Mucosa of stomach (tissue), 1 donor: ENCODE data around the gene ABCA4.

Experiments
- H3K27me3 ChIP-seq: one replicate; pipeline ENCODE4 v1.7.0; 2013; ENCODE audit warnings: mild to moderate bottlenecking, low read length; ENCODE audit not compliant: control insufficient read depth, insufficient read depth
- H3K36me3 ChIP-seq: one replicate; pipeline ENCODE4 v1.7.0; 2013; ENCODE audit warnings: low read length; ENCODE audit not compliant: control insufficient read depth, insufficient read depth
- H3K4me1 ChIP-seq: one replicate; pipeline ENCODE4 v1.7.0; 2013; ENCODE audit warnings: mild to moderate bottlenecking, low read length; ENCODE audit not compliant: control insufficient read depth, insufficient read depth
- H3K4me3 ChIP-seq: one replicate; pipeline ENCODE4 v1.7.0; 2013; ENCODE audit warnings: low read length
- H3K9ac ChIP-seq: one replicate; pipeline ENCODE4 v1.7.0; 2013; ENCODE audit warnings: mild to moderate bottlenecking, low read length, moderate library complexity
- H3K9me3 ChIP-seq: one replicate; pipeline ENCODE4 v1.7.0; 2013; ENCODE audit warnings: mild to moderate bottlenecking, low read length, moderate library complexity; ENCODE audit not compliant: control insufficient read depth
- donor health status: Pancreatic carcinoma.

ABCA4 gene

GRCh38 chr1:94050254-94050653, 70.7 kb downstream of the ABCA4 start:
- no peaks in the 10 kb centered on the region for H3K9me3 ChIP-seq
- H3K36me3 ChIP-seq: no peaks in the 10 kb centered on the region
- no peaks in the 10 kb centered on the region for H3K27me3 ChIP-seq
- H3K4me3 ChIP-seq: no peak overlapping the region
- peaks cover 11% of the 10 kb centered on the region for H3K4me1 ChIP-seq
- no peak overlapping the region for H3K9ac ChIP-seq

GRCh38 chr1:94049791-94050190, 71.2 kb downstream of the ABCA4 start:
- Histone ChIP-seq H3K9ac (no peak overlapping the region), H3K4me3 (no peak overlapping the region), H3K4me1 (peaks cover 16% of the 10 kb centered on the region), H3K36me3 (no peaks in the 10 kb centered on the region), H3K27me3 (no peaks in the 10 kb centered on the region), H3K9me3 (no peaks in the 10 kb centered on the region)

GRCh38 chr1:94048413-94049164, 72.4 kb downstream of the ABCA4 start:
- no peaks in the 10 kb centered on the region for H3K9me3 ChIP-seq
- H3K4me1 ChIP-seq: peaks cover 19% of the 10 kb centered on the region
- H3K36me3 ChIP-seq: no peaks in the 10 kb centered on the region
- no peaks in the 10 kb centered on the region for H3K27me3 ChIP-seq
- no peak overlapping the region for H3K9ac ChIP-seq
- H3K4me3 ChIP-seq: no peak overlapping the region

- Histone ChIP-seq H3K27me3 (no peaks in the 10 kb centered on the region), H3K9me3 (no peaks in the 10 kb centered on the region), H3K9ac (no peak overlapping the region), H3K4me3 (no peak overlapping the region), H3K4me1 (peaks cover 19% of the 10 kb centered on the region), H3K36me3 (no peaks in the 10 kb centered on the region)
Measured at GRCh38 chr1:94047949-94048348, 73.0 kb downstream of the ABCA4 start.

- Histone ChIP-seq H3K9me3 (no peaks in the 10 kb centered on the region), H3K36me3 (no peaks in the 10 kb centered on the region), H3K4me1 (peaks cover 14% of the 10 kb centered on the region), H3K4me3 (no peak overlapping the region), H3K27me3 (no peaks in the 10 kb centered on the region), H3K9ac (no peak overlapping the region)
Measured at GRCh38 chr1:94045465-94046056, 75.4 kb downstream of the ABCA4 start.

- Histone ChIP-seq H3K9me3 (no peaks in the 10 kb centered on the region), H3K4me1 (peaks cover 14% of the 10 kb centered on the region), H3K9ac (no peak overlapping the region), H3K4me3 (no peak overlapping the region), H3K36me3 (no peaks in the 10 kb centered on the region), H3K27me3 (no peaks in the 10 kb centered on the region)
Measured at GRCh38 chr1:94044891-94045290, 76.1 kb downstream of the ABCA4 start.

GRCh38 chr1:94044290-94044790, 76.6 kb downstream of the ABCA4 start:
- Histone ChIP-seq H3K4me1 (peaks cover 14% of the 10 kb centered on the region), H3K9ac (no peak overlapping the region), H3K27me3 (no peaks in the 10 kb centered on the region), H3K36me3 (no peaks in the 10 kb centered on the region), H3K9me3 (no peaks in the 10 kb centered on the region), H3K4me3 (no peak overlapping the region)

GRCh38 chr1:94043738-94044289, 77.1 kb downstream of the ABCA4 start:
- peaks cover 14% of the 10 kb centered on the region for H3K4me1 ChIP-seq
- no peak overlapping the region for H3K9ac ChIP-seq
- H3K27me3 ChIP-seq: no peaks in the 10 kb centered on the region
- H3K4me3 ChIP-seq: no peak overlapping the region
- H3K36me3 ChIP-seq: no peaks in the 10 kb centered on the region
- H3K9me3 ChIP-seq: no peaks in the 10 kb centered on the region

GRCh38 chr1:94042388-94042787, 78.6 kb downstream of the ABCA4 start:
- no peaks in the 10 kb centered on the region for H3K36me3 ChIP-seq

GRCh38 chr1:94039871-94040569, 80.9 kb downstream of the ABCA4 start:
- Histone ChIP-seq H3K4me1 (peaks cover 5% of the 10 kb centered on the region), H3K9ac (no peak overlapping the region), H3K9me3 (no peaks in the 10 kb centered on the region), H3K36me3 (no peaks in the 10 kb centered on the region), H3K4me3 (no peak overlapping the region), H3K27me3 (peaks cover 8% of the 10 kb centered on the region)

More at GRCh38 chr1:94042388-94042787, 78.6 kb downstream of the ABCA4 start:
- H3K4me1 ChIP-seq: peaks cover 14% of the 10 kb centered on the region
- H3K9ac ChIP-seq: no peak overlapping the region
- H3K9me3 ChIP-seq: no peaks in the 10 kb centered on the region
- H3K4me3 ChIP-seq: no peak overlapping the region
- H3K27me3 ChIP-seq: peaks cover 5% of the 10 kb centered on the region

GRCh38 chr1:94039514-94039870, 81.5 kb downstream of the ABCA4 start:
- no peak overlapping the region for H3K9ac ChIP-seq
- H3K4me3 ChIP-seq: no peak overlapping the region
- peaks cover 8% of the 10 kb centered on the region for H3K27me3 ChIP-seq
- no peaks in the 10 kb centered on the region for H3K9me3 ChIP-seq
- H3K36me3 ChIP-seq: no peaks in the 10 kb centered on the region
- H3K4me1 ChIP-seq: peaks cover under 1% of the 10 kb centered on the region

GRCh38 chr1:94038511-94038910, 82.4 kb downstream of the ABCA4 start:
- Histone ChIP-seq H3K36me3 (no peaks in the 10 kb centered on the region), H3K27me3 (peaks cover 8% of the 10 kb centered on the region), H3K9ac (no peak overlapping the region), H3K9me3 (no peaks in the 10 kb centered on the region), H3K4me1 (no peaks in the 10 kb centered on the region), H3K4me3 (no peak overlapping the region)
